ENCODE data around the gene ITGB8. TPM values are rescaled to one million over a fixed set of nuclear protein-coding genes. Genes with fewer than 3 reads are reported as not detected.

ITGB8 gene
- total RNA-seq, 4 donors from 2014 or later, result 14.0 to 33.6 (median 17.7) TPM

- H3K27ac ChIP-seq, result no peak overlapping the region
- no peaks in the 10 kb centered on the region for H3K27me3 ChIP-seq
- peaks cover 0 to 2% of the 10 kb centered on the region in 2 donors for H3K4me1 ChIP-seq
- no peak overlapping the region for H3K4me3 ChIP-seq (replicated peaks in 1 of 3)
- no peaks in the 10 kb centered on the region for H3K9me3 ChIP-seq
- intact Hi-C loops (cut with DNase I), result no loop called here
- DNase-seq, result no peak
- no peak for TF ChIP-seq POLR2A (IDR thresholded peaks at IDR 0.05)
- no peak for TF ChIP-seq CTCF (IDR thresholded peaks at IDR 0.05)
- WGBS, 2 donors, result 97 to 98% methylated on average over 3 of the region's 3 CpGs
- H3K36me3 ChIP-seq, result no peaks in the 10 kb centered on the region
Observed at GRCh38 chr7:20358106-20358505, 27.4 kb downstream of the ITGB8 start.

- DNase-seq, result no peak
- H3K4me3 ChIP-seq (replicated peaks in 1 of 3), result no peak overlapping the region
- no peaks in the 10 kb centered on the region for H3K27me3 ChIP-seq
- WGBS, 2 donors, result 95 to 98% methylated on average over 3 of the region's 3 CpGs
- H3K27ac ChIP-seq, result no peak overlapping the region
- H3K9me3 ChIP-seq, result no peaks in the 10 kb centered on the region
- no peaks in the 10 kb centered on the region for H3K4me1 ChIP-seq
- no peaks in the 10 kb centered on the region for H3K36me3 ChIP-seq
- TF ChIP-seq POLR2A (IDR thresholded peaks at IDR 0.05) (no peak), CTCF (IDR thresholded peaks at IDR 0.05) (no peak)
- intact Hi-C loops (cut with DNase I), result no loop called here
Observed at GRCh38 chr7:20358762-20359282, 28.1 kb downstream of the ITGB8 start.

GRCh38 chr7:20359341-20359963 lies 28.8 kb downstream of the ITGB8 start:
- WGBS, 2 donors, result 67 to 90% methylated on average over 1 of the region's 1 CpG

GRCh38 chr7:20362574-20363253 lies 32.0 kb downstream of the ITGB8 start:
- H3K27me3 ChIP-seq, result no peaks in the 10 kb centered on the region
- no peak overlapping the region for H3K27ac ChIP-seq
- intact Hi-C loops (cut with DNase I), result no loop called here
- no peaks in the 10 kb centered on the region for H3K4me1 ChIP-seq
- 86 to 91% methylated on average over 2 of the region's 2 CpGs for WGBS, 2 donors
- no peak for DNase-seq
- H3K36me3 ChIP-seq, result no peaks in the 10 kb centered on the region
- TF ChIP-seq POLR2A (IDR thresholded peaks at IDR 0.05), result no peak
- TF ChIP-seq CTCF (IDR thresholded peaks at IDR 0.05), result no peak
- H3K9me3 ChIP-seq, result no peaks in the 10 kb centered on the region
- H3K4me3 ChIP-seq (replicated peaks in 1 of 3), result no peak overlapping the region

More at GRCh38 chr7:20359341-20359963, 28.8 kb downstream of the ITGB8 start:
- intact Hi-C loops (cut with DNase I), result no loop called here
- Histone ChIP-seq H3K27ac (no peak overlapping the region), H3K9me3 (no peaks in the 10 kb centered on the region), H3K27me3 (no peaks in the 10 kb centered on the region), H3K36me3 (no peaks in the 10 kb centered on the region), H3K4me1 (no peaks in the 10 kb centered on the region), H3K4me3 (replicated peaks in 1 of 3) (no peak overlapping the region)
- no peak for DNase-seq
- TF ChIP-seq POLR2A (IDR thresholded peaks at IDR 0.05), result no peak
- no peak for TF ChIP-seq CTCF (IDR thresholded peaks at IDR 0.05)

- TF ChIP-seq POLR2A (IDR thresholded peaks at IDR 0.05), result no peak
- TF ChIP-seq CTCF (IDR thresholded peaks at IDR 0.05), result no peak
- H3K36me3 ChIP-seq, result no peaks in the 10 kb centered on the region
Observed at GRCh38 chr7:20364571-20365196, 34.0 kb downstream of the ITGB8 start.

More at GRCh38 chr7:20364571-20365196, 34.0 kb downstream of the ITGB8 start:
- H3K4me1 ChIP-seq, result no peaks in the 10 kb centered on the region
- intact Hi-C loops (cut with DNase I), result no loop called here
- H3K4me3 ChIP-seq (replicated peaks in 1 of 3), result no peak overlapping the region
- H3K27me3 ChIP-seq, result no peaks in the 10 kb centered on the region
- DNase-seq, result no peak
- H3K27ac ChIP-seq, result no peak overlapping the region
- no peaks in the 10 kb centered on the region for H3K9me3 ChIP-seq
- WGBS, 2 donors, result 83 to 89% methylated on average over 4 of the region's 4 CpGs

Measured in thyroid gland (tissue), 4 donors.